ENCODE measurements around the gene ANKRD53. TPM values are rescaled to one million over a fixed set of nuclear protein-coding genes. Genes with fewer than 3 reads are reported as not detected.

Gene ANKRD53, protein sequence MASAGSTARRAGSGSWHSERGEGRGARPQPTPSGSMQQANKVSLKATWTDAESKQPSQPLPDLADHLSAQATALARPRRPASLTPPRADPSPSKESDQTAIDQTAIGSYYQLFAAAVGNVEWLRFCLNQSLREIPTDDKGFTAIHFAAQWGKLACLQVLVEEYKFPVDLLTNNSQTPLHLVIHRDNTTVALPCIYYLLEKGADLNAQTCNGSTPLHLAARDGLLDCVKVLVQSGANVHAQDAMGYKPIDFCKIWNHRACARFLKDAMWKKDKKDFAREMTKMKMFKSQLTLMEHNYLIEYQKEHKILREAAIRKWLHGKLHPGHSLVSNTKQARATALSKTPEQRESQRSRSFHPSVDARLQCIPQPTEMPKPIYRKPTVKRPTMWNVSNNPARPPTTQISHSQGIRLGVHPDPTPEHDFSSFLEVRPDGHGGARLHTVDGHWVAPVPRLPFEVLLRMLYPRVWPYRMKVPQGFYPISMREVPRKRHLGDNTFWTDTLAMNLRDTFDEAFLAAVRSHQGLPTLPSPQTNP
- 17.6 TPM for total RNA-seq
- long read RNA-seq, partial matches to known transcripts: 22 of 36 reads
- long read RNA-seq, other reads (novel, unspliced or antisense): 8 of 36 reads

DNA sequence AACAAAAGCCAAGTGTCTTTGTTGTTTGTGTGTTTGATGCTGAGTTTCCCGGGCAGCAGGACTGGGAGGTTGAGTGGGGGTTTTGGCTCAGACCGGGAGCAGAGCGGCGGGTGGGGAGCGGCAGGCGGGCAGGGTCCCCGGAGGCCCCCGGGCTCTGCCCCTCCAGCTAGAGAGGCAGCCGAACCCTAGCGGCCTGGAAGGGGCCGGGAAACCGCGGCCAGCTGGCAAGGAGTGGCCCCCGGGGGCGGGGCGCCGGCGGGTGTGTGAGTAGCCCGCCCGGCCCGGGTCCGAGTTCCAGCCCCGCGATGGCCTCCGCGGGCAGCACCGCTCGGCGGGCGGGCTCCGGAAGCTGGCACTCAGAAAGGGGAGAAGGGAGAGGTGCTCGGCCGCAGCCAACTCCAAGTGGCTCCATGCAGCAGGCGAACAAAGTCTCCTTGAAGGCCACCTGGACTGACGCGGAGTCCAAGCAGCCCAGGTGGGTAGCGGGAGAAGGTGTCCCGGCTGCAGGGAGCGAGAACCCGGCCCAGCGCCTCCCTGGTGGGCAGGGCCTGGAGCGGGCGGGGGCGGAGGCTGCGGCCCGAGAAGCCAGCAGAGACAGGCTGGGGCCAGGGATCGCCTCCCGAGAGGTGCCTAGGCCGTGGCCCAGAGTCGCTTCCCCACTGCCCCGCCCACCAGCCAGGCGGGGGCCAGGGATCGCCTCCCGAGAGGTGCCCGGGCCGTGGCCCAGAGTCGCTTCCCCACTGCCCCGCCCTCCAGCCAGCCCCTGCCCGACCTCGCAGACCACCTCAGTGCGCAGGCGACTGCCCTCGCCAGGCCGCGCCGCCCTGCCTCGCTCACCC lies at the start of gene ANKRD53:
Gene ANKRD53 (plus strand): TSS at position 290 of the 839 bp plus-strand sequence. CDS start 16 bp downstream, at position 306.
- peak; percentile 91 for DNase-seq (ENCODE audit: low spot score)

DNA sequence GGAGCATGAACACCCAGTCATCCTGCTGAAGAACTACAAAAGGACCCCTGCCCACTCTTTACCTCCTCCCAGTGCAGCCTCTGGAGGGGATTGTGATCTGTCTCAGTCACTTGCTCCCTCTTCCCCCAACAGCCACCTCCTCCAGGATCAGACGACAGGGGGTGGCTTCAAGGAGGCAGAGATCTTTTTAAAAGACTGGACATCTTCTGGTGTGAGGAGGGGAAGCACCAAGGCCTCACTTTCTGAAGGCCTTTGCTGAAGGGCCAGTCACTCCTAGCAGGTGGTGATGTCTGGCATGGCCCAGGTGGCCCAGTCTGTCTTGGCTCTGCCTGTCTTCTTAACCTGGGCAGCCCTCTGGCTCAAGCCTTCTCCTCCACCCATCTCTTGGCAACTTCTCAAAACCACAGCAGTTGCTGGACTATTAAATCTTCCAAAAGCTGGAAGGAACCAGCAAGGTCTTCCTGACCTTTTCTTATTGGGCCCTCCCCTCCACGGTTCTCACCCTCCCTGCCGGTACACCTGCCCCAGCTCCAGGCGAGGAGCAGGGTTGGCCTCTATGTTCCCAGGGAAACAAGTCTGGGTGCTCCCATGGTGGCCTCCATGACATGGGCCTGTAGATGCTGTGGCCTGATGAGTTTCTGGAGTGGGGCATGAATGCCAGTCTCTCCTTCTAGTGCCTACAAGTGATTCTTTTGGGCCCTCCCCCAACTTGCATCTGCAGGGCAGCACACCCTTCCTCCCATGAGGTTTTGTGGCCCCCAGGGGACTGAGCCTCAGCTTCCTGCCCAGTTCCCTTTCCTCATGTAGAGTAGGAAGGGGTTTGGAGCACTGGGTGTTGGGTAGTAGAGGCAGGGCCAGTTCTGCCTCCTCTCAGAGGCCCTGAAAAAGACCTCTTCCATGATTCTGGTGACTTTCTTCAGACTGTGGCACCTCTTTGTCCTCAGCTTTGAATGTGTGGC lies 47.8 kb upstream of the ANKRD53 start:
- peak; percentile 60 for DNase-seq (ENCODE audit: low spot score)

DNA sequence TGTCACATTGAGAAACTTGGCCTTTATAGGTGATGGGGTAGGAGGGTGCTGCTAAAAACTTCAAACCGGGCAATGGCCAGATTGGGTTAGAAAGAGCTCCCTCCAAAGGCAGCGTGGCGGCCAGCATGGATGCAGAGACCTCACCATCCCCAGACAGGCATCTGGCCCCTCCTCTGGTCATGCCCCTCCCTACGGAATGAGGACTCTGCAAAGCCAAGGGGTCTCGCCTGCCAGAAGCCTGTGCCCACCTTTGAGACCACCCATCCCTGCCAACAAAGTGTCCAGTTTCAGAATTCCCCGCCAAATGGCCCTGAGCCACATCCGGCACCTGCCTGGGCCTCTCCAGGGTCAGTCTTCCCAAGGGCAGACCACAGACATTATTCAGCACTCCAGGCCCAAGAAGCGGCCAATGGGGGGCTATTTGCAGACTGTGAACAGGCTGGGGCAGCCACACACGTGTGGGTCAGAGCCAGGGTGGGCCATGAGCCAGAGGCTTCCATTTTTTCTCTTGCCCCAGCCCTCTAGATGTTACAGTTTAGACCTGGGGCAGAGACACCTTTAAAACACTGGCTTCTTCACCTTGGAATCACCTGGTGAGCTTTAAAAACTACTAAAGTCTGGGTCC lies 46.9 kb upstream of the ANKRD53 start:
- DNase-seq (ENCODE audit: low spot score): peak; percentile 68

DNA sequence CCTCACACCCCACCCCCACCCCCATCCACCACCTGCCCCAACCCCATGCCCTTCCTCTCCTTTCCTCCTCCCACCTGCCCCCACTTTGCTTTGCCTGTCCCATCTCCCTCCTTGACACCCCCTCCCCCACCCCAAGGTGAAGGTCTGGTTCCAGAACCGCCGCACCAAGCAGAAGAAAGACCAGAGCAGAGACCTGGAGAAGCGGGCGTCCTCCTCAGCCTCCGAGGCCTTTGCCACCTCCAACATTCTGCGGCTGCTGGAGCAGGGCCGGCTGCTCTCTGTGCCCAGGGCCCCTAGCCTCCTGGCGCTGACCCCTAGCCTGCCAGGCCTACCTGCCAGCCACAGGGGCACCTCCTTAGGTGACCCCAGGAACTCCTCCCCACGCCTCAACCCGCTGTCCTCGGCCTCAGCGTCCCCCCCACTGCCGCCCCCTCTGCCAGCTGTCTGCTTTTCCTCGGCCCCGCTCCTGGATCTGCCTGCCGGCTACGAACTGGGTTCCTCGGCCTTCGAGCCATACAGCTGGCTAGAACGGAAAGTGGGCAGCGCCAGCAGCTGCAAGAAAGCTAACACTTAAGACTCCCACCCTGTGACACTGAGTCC lies 45.7 kb upstream of the ANKRD53 start:
- peak; percentile 79 for DNase-seq (ENCODE audit: low spot score)

DNA sequence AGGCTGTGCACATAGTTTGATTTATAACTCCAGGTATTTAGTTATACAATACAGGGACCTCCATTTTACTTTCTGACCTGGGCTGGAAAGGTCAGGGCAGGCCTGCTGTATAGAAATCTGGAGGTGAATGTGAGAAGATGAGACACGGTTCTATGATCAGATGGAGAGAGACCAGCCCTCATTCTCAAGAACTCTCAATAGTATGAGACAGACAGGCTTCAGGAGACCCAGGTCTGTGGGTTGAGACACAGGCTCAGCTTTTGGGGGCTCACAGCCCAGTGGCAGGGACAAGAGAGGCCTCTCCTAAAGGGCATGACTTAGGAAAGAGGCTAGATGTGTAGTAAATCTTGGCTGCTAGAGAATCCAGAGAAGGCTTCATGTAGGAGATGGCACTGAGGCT lies 43.4 kb upstream of the ANKRD53 start:
- DNase-seq (ENCODE audit: low spot score): peak; percentile 39

DNA sequence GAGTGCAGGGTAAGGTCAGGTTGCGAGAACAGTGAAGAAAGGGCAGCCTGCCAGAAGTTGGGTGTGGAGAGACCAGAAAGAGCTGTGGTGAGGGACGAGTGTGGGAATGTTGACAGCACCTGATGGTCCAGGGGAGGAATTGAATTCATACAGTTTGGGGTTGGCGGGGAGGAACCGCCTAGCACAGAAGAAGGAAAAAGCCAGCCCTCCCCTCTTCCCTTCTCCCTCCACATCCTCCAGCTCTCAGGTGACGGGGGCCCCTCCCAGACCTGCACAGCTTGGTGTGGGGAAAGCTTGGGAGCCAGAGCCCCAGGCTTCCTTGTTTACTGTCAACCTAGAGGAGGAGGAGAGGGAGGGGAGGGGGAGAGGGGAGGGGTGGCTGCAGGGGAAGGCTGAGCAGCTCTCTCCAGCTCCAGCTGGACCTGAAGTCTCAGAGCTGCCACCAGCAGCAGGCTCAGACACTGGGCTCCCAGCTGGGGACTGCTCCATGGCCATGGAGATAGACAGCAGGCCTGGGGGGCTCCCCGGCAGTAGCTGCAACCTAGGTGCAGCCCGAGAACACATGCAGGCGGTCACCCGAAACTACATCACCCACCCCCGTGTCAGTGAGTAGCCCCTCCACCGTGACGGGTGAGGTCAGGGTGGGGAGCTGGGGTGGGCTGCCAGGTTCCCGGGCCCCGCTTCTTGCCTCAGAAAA lies 42.8 kb upstream of the ANKRD53 start, which contains the start of gene ATP6V1B1:
Gene ATP6V1B1 (plus strand): TSS at position 433 of the 697 bp plus-strand sequence. CDS start 55 bp downstream, at position 488.
- DNase-seq (ENCODE audit: low spot score): peak; percentile 84

DNA sequence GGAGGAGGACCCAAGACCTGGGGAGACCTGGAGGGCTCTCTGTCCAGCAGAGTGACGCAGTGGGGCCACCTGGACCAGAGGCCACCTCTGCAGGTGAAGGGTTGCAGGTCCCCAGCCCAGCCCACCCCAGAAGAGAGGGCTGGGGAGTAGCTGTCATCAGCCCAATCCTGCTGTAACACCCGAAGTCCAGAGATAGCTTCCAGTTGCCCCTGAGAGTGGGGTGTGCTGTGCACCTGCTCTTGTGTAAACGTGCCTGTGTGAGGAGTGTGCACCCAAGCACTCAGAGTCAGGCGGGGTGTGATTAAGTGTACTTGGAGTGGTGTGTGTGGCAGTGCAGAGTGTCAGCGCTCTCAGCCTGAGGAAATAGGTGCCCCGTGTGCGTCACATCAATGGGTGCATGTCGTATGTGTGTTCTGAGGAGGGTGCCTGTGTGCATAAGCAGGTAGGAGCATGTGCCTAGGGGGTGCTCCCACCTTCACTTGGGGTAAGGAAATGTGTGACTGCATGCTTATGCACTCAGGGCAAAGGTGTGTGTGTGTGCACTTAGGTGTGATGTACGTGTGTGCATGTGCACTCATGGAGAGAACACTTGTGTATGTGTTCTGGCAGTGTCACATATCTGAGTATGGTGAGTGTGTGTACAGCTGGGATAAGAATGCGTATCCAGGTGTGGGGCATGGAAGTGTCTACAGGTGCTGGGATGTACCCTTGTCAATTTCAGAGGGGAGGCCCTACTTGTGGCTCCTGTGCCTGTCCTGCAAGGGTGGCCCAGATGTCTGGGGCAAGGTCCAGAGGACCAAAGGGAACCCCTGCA lies 42.1 kb upstream of the ANKRD53 start:
- peak; percentile 65 for DNase-seq (ENCODE audit: low spot score)

DNA sequence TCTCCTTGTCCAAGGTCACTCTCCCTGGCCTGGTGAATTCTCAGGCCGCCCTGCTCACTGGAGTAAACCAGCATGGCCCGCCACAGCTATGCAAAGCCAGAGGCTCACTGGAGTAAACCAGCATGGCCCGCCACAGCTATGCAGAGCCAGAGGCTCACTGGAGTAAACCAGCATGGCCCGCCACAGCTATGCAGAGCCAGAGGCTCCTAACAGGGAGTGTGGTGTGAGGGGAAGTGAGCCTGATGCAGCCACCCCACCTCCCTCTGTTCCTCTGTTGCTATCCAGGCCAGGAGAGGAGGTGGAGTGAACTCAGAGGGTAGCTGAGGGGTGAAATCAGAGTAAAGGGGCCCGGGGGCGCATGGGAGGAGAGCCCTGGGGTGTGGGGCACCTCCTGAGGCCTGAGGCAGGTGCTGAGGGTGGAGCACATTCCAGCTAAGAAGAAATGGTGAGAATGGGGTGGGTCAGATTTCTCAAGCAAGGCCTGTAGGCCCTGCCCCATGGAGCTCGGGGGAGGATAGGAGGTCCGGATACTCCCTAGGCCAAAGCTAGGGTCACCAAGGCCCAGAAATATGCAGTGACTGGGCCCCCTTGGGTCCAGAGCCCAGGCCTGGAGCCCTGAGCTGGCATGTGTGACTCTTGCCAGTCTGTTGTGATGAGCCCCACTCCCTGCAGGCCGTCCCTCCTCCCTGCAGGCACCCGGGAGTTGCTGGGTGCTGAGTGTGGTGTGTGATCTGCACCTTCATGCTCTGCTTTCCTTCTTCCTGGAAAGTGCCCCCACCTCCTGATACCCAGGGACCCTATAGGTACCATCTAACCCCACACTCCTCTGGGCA lies 41.2 kb upstream of the ANKRD53 start:
- DNase-seq (ENCODE audit: low spot score): peak; percentile 80

DNA sequence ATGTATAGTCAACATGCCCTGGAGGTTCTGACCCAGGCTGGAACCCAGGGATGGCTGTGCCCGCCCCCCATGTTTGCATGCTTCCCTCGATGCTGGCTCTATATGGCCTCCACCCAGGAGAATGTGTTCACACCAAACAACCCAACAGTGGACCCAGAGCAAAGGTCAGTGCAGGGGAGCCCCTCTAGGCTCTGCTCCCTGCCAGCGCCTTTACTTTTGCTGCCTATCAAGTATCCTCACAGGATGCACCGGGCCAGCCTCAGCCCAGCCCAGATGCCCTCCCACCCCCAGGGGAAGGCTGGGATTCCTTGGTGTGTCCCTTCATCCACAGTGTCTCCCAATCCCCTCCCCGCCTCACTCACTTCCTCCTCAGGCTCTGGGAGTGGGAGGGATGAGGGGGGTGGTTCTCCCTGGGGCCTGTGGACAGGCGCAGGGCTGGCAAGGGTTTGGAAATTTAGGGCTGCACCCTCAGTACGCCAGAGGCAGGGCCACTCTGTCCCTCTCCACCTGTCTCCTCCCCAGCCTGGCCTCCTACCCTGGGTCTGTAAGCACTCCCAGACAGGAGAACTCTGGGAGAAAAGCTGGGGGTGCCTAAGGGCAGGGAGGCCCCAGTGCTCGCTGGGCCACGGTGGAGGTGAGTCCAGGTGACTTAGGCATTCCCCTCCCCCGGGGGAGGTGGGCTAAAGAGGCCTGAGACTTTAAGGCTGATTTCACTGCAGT lies 40.4 kb upstream of the ANKRD53 start:
- DNase-seq (ENCODE audit: low spot score): peak; percentile 78

DNA sequence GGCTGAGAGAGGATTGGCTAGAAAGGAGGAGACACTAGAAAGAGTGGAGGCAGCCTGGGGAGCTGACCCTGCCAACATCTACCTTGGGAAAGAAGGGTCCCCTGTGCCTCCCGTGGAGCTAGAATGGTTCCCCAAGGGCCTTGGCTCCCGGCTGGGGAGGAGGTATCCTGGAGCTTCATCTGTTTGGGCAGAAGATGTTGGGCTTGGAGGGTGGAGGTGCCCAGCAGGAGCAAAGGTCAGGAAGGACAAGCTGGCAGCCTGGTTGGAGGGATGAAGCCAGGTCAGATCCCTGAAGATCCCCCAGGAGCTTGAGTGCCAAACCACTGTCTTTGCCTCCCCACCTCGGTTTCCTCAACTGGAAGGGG lies 39.9 kb upstream of the ANKRD53 start:
- peak; percentile 64 for DNase-seq (ENCODE audit: low spot score)

DNA sequence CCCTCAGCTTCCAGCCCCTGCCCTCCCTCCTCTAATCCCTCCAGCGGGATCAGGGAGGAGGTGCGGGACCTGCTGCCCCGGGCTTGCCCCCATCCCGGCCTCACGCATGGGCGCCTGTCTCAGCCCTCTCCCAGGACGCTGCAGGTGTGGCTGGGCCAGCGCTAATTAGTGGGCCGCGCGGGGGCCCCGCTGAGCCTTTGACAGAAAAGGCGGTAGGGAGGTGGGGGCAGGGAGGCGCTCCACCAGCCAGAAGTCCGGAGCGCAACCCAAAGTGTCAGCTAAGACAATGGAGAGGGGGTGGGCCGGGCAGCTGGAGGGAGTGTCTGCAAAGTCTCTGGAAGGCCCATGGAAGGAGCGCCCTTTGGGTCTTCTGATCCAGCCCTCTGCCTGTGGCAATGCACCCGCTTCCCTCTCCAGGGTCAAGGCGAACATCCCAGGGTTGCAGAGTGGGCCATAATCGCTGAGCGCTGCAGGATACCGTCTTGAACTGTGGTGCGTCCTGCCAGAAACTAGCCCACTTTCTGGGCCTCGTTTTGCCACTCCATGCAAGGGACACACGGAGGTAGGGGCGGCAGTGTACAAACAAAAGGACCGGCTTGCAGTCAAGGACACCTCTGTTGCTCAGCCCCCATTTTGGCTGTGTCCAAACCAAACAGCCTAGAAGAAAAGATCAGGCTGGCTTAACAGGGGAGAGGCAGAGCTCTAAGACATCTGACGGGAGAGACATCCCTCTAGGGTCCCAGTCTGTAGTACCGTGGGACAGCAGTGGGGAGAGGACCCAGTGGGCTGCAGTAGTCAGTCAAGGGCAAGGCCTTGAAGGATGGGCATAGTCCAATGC lies 39.2 kb upstream of the ANKRD53 start:
- peak; percentile 84 for DNase-seq (ENCODE audit: low spot score)

DNA sequence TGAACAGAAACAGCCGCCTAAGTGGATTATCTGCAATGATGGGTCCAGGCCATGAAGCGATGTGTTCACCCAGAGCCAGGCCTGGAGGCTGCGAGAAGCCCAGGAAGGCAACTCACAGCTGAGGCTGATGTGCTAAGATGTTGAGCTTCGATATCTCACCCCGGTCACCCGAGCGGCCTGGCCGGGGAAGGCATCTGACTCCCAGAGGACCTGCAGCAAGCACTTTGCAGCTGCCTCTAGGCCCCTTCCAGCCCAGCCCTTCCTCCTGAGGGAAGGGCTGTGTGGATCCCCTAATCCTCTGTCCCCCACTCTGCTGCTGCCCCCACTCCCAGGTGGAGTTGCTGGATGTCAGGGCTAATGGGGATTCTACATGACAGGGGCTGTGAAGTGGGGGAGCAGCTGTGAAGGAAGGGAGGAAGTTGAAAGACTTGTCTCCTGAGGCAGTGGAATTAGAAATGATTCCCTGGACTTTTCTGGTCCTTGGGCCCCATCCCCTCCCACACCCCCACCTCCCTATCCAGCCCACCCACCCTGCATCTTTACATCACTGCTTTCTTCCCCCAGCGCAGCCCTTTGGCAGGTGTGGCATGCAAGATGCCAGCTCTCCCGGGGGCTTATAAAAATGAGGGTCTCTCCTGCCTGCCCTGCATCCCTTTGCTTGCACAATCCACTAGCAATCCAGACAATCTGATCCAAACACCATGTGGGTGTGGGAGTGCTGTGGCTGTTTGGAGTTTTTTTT lies 38.4 kb upstream of the ANKRD53 start:
- peak; percentile 75 for DNase-seq (ENCODE audit: low spot score)

DNA sequence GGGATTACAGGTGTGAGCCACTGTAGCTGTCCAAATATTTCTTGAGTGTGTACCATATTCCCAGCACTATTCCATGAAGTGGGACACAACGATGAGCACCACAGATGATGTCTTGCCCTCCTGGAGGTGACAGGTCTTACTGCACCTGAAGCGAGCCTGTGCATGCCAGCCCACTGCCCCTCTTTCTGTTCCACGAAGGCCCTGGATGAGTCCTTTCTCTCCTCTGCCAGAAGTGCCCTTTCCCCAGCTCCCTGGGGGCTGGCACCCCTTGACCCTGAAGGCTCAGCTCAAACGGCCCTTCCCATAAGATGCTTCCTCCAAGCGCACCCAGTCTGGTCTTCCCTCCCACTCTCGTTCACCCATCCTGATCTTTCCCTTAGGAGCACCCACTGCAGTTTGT lies 37.2 kb upstream of the ANKRD53 start:
- DNase-seq (ENCODE audit: low spot score): peak; percentile 45

DNA sequence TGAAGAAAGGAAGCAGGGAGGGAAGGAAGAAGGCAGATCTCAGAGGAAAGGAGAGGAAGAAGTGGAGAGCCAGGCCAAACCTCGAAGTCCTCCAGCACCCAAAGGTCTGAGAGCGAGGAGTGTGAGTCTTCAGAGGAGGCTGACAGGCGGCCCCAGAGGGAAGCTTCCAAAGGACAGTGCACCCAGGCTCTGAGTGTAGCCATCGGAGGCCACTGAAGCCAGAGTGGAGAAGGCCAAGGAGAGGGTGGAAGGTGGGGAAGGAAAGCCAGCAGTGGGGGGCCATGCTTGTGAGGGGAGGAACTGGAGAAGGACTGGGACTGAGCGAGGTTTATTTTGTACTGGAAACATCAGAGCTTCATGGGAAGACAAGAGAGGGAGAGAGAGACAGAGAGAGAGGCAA lies 36.7 kb upstream of the ANKRD53 start:
- DNase-seq (ENCODE audit: low spot score): peak; percentile 79
